ENCODE results near the gene SLC10A7.

DNA sequence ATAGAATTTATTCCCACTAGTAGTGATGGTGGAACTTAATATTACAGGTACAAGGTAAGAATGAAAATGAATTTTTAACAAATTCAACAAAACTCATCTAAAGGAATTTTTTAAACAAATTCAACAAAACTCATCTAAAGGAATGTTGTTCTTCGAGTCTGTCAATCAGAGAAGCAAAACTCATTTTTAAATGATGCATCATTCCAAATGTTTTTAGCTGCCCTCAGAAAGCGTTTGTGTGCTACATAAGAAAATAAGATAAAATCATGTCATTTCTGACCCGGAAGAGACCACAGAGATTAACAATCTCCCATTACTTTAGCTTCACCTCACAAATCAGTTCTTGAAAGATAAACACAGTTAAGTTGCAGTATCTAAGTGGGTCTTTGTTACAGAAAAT lies 178.0 kb downstream of the SLC10A7 start:
- no peak for TF ChIP-seq POLR2A (IDR thresholded peaks at IDR 0.05)
- TF ChIP-seq CTCF (IDR thresholded peaks at IDR 0.05) = no peak

Data from uterus (tissue), 2 donors.